ENCODE data around the gene PRSS23.

DNA sequence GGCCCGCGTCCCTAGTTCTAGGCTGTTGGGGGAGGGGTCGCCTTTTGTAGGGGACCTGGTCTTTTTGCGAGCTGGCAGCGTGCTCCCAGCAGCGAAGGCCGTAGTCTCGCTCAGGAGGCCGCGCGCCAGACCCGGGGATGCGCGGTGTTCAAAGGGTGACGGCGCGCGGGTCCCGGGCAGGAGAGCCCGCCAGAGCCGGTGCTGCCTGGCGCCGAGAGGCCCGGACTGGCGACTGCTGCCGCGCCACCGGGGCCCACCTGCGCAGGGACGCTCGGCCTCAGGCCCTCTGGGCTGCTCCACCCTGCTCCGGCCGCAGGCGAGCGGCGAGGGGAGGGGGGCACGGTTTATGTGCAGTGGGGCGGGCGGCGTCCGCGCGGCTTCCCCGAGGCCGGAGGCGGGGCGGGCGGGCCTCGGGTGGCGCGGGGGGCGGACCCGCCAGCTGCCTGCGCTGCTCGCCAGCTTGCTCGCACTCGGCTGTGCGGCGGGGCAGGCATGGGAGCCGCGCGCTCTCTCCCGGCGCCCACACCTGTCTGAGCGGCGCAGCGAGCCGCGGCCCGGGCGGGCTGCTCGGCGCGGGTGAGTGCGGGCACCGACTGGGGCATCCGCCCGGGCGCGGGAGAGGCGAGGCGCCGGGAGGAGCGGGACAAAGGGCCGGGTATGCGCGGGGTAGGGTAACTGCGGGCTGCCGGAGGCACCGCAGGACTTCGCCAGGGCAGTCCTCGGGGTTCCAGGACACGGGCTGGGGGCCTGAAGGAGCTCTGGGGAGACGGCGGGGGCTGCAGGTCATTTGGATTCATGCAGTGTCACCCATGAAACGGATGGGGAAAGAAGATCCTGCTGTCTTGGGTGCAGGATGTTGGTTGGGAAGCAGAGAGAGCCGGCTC, at the start of gene PRSS23:
- TF ChIP-seq GLIS3 (CRISPR knock-in tag; IDR thresholded peaks at IDR 0.05) (no peak), ZC3H10 (CRISPR knock-in tag; IDR thresholded peaks at IDR 0.05) (no peak), RARB (CRISPR knock-in tag; IDR thresholded peaks at IDR 0.05) (no peak)

Data from SK-N-SH treated with all-trans-retinoic acid at 6 μM for 48 hours (cell line).